Medulla oblongata (tissue), 1 donor: ENCODE data around the gene KIF6.
"Not testable (repeated sequence)": the region's sequence is repeated elsewhere in the genome, so short reads cannot be mapped to it uniquely, and the experiment has no call there.

Experiments used
- DNase-seq: peaks from one replicate; pipeline ENCODE4 v3.0.0-alpha.2; 2015; ENCODE audit errors: extremely low spot score

The KIF6 gene

GRCh38 chr6:39724787-39725631 is at the start of gene KIF6:
TSS of gene KIF6 (minus strand) at chr6:39725408. CDS start at chr6:39725310, 98 bp downstream.
- DNase-seq: peak; percentile 97

GRCh38 chr6:39773782-39774181 is 48.6 kb upstream of the KIF6 start:
- DNase-seq: peak; percentile 58

GRCh38 chr6:39772559-39773273 is 47.5 kb upstream of the KIF6 start:
- peak; percentile 21 for DNase-seq

GRCh38 chr6:39770446-39770845 is 45.2 kb upstream of the KIF6 start:
- peak; percentile 64 for DNase-seq

GRCh38 chr6:39769012-39769411 is 43.8 kb upstream of the KIF6 start:
- peak; percentile 81 for DNase-seq

GRCh38 chr6:39765508-39766065 is 40.4 kb upstream of the KIF6 start:
- DNase-seq: peak; percentile 27

- DNase-seq: no peak
These were observed 35.2 kb upstream of the KIF6 start for GRCh38 chr6:39760226-39760952.

GRCh38 chr6:39758905-39759605 is 33.8 kb upstream of the KIF6 start:
- DNase-seq: no peak

GRCh38 chr6:39756582-39756981 is 31.4 kb upstream of the KIF6 start:
- no peak for DNase-seq

- DNase-seq: no peak
These were observed 30.0 kb upstream of the KIF6 start for GRCh38 chr6:39755231-39755630.

GRCh38 chr6:39754514-39755115 is 29.4 kb upstream of the KIF6 start:
- DNase-seq: no peak

- peak; percentile 58 for DNase-seq
These were observed 28.5 kb upstream of the KIF6 start for GRCh38 chr6:39753725-39754045.

- no peak for DNase-seq
These were observed 27.9 kb upstream of the KIF6 start for GRCh38 chr6:39752835-39753724.

GRCh38 chr6:39746795-39747194 is 21.6 kb upstream of the KIF6 start:
- no peak for DNase-seq

- no peak for DNase-seq
These were observed 8.5 kb upstream of the KIF6 start for GRCh38 chr6:39733704-39734103.

- no peak for DNase-seq
These were observed 6.4 kb upstream of the KIF6 start for GRCh38 chr6:39731565-39731964.

- DNase-seq: no peak
These were observed 4.7 kb upstream of the KIF6 start for GRCh38 chr6:39729945-39730344.

- DNase-seq: no peak
These were observed 407 bp upstream of the KIF6 start for GRCh38 chr6:39725632-39725997.

- DNase-seq: not testable (repeated sequence)
These were observed 1.9 kb downstream of the KIF6 start for GRCh38 chr6:39723350-39723749.

GRCh38 chr6:39714802-39715201 is 10.4 kb downstream of the KIF6 start:
- DNase-seq: peak; percentile 77
